Sigmoid colon (tissue), 7 donors: Measurements from ENCODE around the gene DDX50. TPM values are rescaled to one million over a fixed set of nuclear protein-coding genes. Genes with fewer than 3 reads are reported as not detected.

Source experiments
- DNase-seq: peaks from one replicate; pipeline ENCODE4 v3.0.0-alpha.2; 2019
- H3K27ac ChIP-seq, 4 donors: fragments of 200-600 bp; sonication (generic); one replicate each; pipeline ENCODE4 v1.5.1; 2016 to 2019; ENCODE audit warnings: mild to moderate bottlenecking in 1 of 4
- H3K27me3 ChIP-seq, 3 donors: fragments of 200-600 bp; sonication (generic); one replicate each; pipeline ENCODE4 v1.5.1; 2019; ENCODE audit warnings: mild to moderate bottlenecking in 1 of 3
- H3K36me3 ChIP-seq, 4 donors: fragments of 200-600 bp; sonication (generic); one replicate each; pipeline ENCODE4 v1.5.1; 2016 to 2019
- H3K4me1 ChIP-seq, 4 donors: fragments of 200-600 bp; sonication (generic); one replicate each; pipeline ENCODE4 v1.5.1; 2017 to 2019
- H3K4me3 ChIP-seq, 4 donors: fragments of 200-600 bp; sonication (generic); one replicate each; pipeline ENCODE4 v1.5.1; 2017 to 2019; ENCODE audit warnings: mild to moderate bottlenecking in 2 of 4, moderate library complexity in 1 of 4
- H3K9me3 ChIP-seq, 4 donors: fragments of 200-600 bp in 3 of 4; sonication (generic) in 3 of 4; one replicate each; pipeline versions ENCODE4 v1.5.1 to v1.6.1; 2013 to 2019
- CTCF ChIP-seq, 4 experiments: fragments of 450-650 bp in 3 of 4; fragments of 200-600 bp in 1 of 4; IDR thresholded peaks; one replicate each; pipeline ENCODE4 v1.5.1; 2016 to 2019; ENCODE audit warnings: antibody characterized with exemption in 4 of 4, mild to moderate bottlenecking in 3 of 4, moderate library complexity in 2 of 4
- EP300 ChIP-seq, 4 donors: sonication (generic); formaldehyde crosslinking; IDR thresholded peaks; one replicate each; pipeline ENCODE4 v1.6.1; 2017; ENCODE audit warnings: antibody characterized with exemption in 4 of 4
- POLR2A ChIP-seq, 2 donors: fragments of 450-650 bp; IDR thresholded peaks; one replicate each; pipeline ENCODE4 v1.6.1; 2016; ENCODE audit warnings: antibody characterized with exemption in 2 of 2, mild to moderate bottlenecking in 2 of 2, moderate library complexity in 2 of 2
- POLR2AphosphoS5 ChIP-seq, 4 donors: sonication (generic); formaldehyde crosslinking; IDR thresholded peaks; one replicate each; pipeline ENCODE4 v1.6.1; 2017; ENCODE audit warnings: antibody characterized with exemption in 4 of 4
- whole genome bisulfite sequencing, 2 donors: extraction: QIAGEN DNeasy Blood & Tissue Kit; methylation state at CpG; one replicate each; pipeline ENCODE4 v1.1.7; 2013; 5-methylcytosine and 5-hydroxymethylcytosine counted together
- intact Hi-C: fragments of 100-400 bp; cut with DNase I; formaldehyde crosslinking; loops from one replicate; pipeline ENCODE4 v1.15.1; 2023
- polyA plus RNA-seq, 3 donors: library from polyadenylated mRNA; stranded (reverse); fragments of 200-250 nt; gene quantifications; one replicate each; pipeline ENCODE4 v1.2.3, GENCODE V29; 2013
- total RNA-seq, 4 donors: library from RNA; depleted of rRNA; stranded (reverse); fragments of >200 nt; gene quantifications; one replicate each; pipeline ENCODE4 v1.1.0, GENCODE V29; 2016
- donor health status: healthy with polysubstance abuse.
- donor health status: Bipolar disorder and iron deficiency.
- donor health status: healthy.

Gene DDX50
- total and polyA plus RNA-seq, 7 donors: 13.6 to 64.3 (median 39.1) TPM

DNA sequence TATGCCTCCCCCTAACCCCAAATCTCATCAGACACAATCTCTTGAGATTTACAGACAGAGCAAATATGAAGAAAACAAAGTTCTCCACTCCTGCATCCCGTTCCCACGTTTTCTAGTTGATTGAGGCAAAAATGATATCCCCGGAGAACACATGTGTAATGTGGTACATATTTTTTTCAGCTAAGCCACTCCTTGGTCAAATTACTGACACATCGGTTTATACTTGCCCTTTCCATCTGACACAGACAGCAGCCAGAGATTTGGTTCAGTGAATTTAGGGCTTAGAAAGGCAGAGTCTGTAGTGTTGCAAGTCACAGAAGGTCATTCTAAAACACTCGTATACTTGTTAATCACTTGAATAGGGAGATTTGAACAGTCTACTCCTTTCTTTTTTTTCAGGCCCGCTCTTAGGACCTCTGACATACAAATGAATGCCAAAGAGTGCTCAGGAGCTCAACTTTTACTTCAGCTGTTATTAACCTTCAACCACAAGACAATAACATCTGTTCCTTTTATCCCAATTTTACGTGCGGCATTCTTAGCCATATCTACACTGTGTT, 1.8 kb upstream of the DDX50 start:
- no peak overlapping the region for H3K4me3 ChIP-seq
- no peak for DNase-seq
- no peaks in the 10 kb centered on the region for H3K36me3 ChIP-seq
- 89 to 94% methylated on average over 8 of the region's 8 CpGs for WGBS, 2 donors
- no peaks in the 10 kb centered on the region for H3K9me3 ChIP-seq
- TF ChIP-seq POLR2AphosphoS5 (IDR thresholded peaks at IDR 0.05): no peak
- no peak for TF ChIP-seq CTCF (IDR thresholded peaks at IDR 0.05)
- no peak for TF ChIP-seq EP300 (IDR thresholded peaks at IDR 0.05)
- TF ChIP-seq POLR2A (IDR thresholded peaks at IDR 0.05): no peak
- no peaks in the 10 kb centered on the region for H3K27me3 ChIP-seq
- H3K27ac ChIP-seq: no peak overlapping the region
- H3K4me1 ChIP-seq: peaks cover 0 to 26% (median 23%) of the 10 kb centered on the region in 4 donors
- intact Hi-C loops: loop anchor here (5.0 to 10.0 kb wide), 3 partner anchors 107 to 494 kb away; partner anchors contain the start of gene RUFY2

DNA sequence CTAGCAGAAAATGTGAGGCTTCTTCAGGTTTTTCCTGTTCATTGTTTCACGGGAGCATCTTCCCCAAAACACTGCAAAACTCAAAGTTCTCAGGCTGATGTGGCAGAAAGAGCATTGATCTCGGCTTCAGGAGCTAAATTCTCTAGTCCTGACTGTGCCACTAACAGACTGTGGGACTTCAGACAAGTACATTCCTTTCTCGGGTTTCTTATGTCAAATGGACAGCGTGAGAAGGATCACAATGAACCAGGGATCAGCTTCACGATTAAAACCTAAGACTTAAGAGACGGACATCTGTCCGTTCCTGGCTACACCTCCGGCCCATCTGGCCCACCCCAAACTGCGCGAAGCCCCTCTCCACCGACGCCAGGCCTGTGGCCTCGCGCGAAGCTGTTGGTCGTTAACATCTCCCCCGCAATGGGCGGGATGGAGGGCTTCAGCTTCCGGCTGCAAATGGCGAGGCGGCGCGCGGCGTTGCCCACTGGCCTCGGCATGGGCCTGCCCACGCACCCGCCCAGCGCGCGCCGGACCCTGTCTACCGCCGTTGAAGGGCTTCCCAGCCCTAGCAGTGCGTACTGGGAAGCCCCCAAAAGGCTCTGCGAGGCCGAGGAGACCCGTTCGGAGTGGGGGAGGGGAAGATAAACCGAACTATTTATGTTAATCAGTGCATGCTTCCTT, 549 bp upstream of the DDX50 start:
- Histone ChIP-seq H3K36me3 (no peaks in the 10 kb centered on the region), H3K4me3 (peak overlapping the region; percentile 75 to 91 (median 88)), H3K27me3 (no peaks in the 10 kb centered on the region), H3K9me3 (no peaks in the 10 kb centered on the region), H3K27ac (peak overlapping the region; percentile 94 to 99 (median 98)), H3K4me1 (peaks cover 0 to 26% (median 23%) of the 10 kb centered on the region in 4 donors)
- intact Hi-C loops: loop anchor here (2.0 to 5.0 kb wide), 5 partner anchors 73 to 553 kb away; partner anchors contain the start of genes CCAR1, SLC25A16, STOX1 and VPS26A
- 4 to 6% methylated on average over 40 of the region's 40 CpGs for WGBS, 2 donors
- no peak for DNase-seq
- TF ChIP-seq POLR2AphosphoS5 (IDR thresholded peaks at IDR 0.05) (no peak), CTCF (IDR thresholded peaks at IDR 0.05) (no peak), POLR2A (IDR thresholded peaks at IDR 0.05) (peak in 1 of 2 donors; percentile 23), EP300 (IDR thresholded peaks at IDR 0.05) (peak in 1 of 4 donors; percentile 48)

GRCh38 chr10:68902382-68902781, 1.3 kb downstream of the DDX50 start:
- no peaks in the 10 kb centered on the region for H3K9me3 ChIP-seq
- TF ChIP-seq POLR2A (IDR thresholded peaks at IDR 0.05): no peak
- no peak for TF ChIP-seq CTCF (IDR thresholded peaks at IDR 0.05)
- no peak for TF ChIP-seq POLR2AphosphoS5 (IDR thresholded peaks at IDR 0.05)
- TF ChIP-seq EP300 (IDR thresholded peaks at IDR 0.05): no peak
- WGBS, 2 donors: 61 to 64% methylated on average over 5 of the region's 5 CpGs
- peaks cover 0 to 26% (median 24%) of the 10 kb centered on the region in 4 donors for H3K4me1 ChIP-seq
- H3K36me3 ChIP-seq: peaks cover 0 to 8% (median 0%) of the 10 kb centered on the region in 4 donors
- peak overlapping the region in 1 of 4 donors; percentile 75 for H3K4me3 ChIP-seq
- H3K27me3 ChIP-seq: no peaks in the 10 kb centered on the region
- DNase-seq: no peak
- peak overlapping the region in 1 of 4 donors; percentile 94 for H3K27ac ChIP-seq
- intact Hi-C loops: loop anchor here (5.0 kb wide), 3 partner anchors 75 to 555 kb away; partner anchors contain the start of genes STOX1 and VPS26A

- intact Hi-C loops: no loop called here
- TF ChIP-seq CTCF (IDR thresholded peaks at IDR 0.05) (no peak), POLR2AphosphoS5 (IDR thresholded peaks at IDR 0.05) (no peak), POLR2A (IDR thresholded peaks at IDR 0.05) (no peak), EP300 (IDR thresholded peaks at IDR 0.05) (no peak)
- H3K36me3 ChIP-seq: peaks cover 0 to 65% (median 11%) of the 10 kb centered on the region in 4 donors
These were observed 23.5 kb downstream of the DDX50 start for GRCh38 chr10:68924593-68924992.

More at GRCh38 chr10:68924593-68924992, 23.5 kb downstream of the DDX50 start:
- Histone ChIP-seq H3K27me3 (no peaks in the 10 kb centered on the region), H3K4me3 (no peak overlapping the region), H3K4me1 (peaks cover 0 to 12% (median 0%) of the 10 kb centered on the region in 4 donors), H3K27ac (peak overlapping the region in 1 of 4 donors; percentile 25), H3K9me3 (no peaks in the 10 kb centered on the region)
- DNase-seq: no peak
